Neural progenitor cell (in vitro differentiated cells): Measurements from ENCODE around the gene SLC27A1. TPM values are rescaled to one million over a fixed set of nuclear protein-coding genes. Genes with fewer than 3 reads are reported as not detected.

ENCODE experiments used
- DNase-seq: peaks from one replicate; pipeline ENCODE4 v3.0.0-alpha.2; 2016; ENCODE audit warnings: low spot score
- H2AFZ ChIP-seq: fragments of 200-600 bp; sonication (generic); replicated peaks from 2 replicates; pipeline ENCODE4 v1.6.1; 2016; ENCODE audit warnings: antibody characterized with exemption
- H3F3A ChIP-seq: fragments of 200-600 bp; sonication (generic); 2 replicates; pipeline ENCODE4 v1.6.1; 2016; ENCODE audit warnings: antibody characterized with exemption, low read depth
- H3K27ac ChIP-seq: fragments of 200-600 bp; sonication (generic); 2 replicates; pipeline ENCODE4 v1.5.1; 2016; ENCODE audit warnings: mild to moderate bottlenecking
- H3K27me3 ChIP-seq: fragments of 200-600 bp; sonication (generic); 2 replicates; pipeline ENCODE4 v1.6.1; 2016; ENCODE audit warnings: mild to moderate bottlenecking, moderate library complexity
- H3K36me3 ChIP-seq: fragments of 200-600 bp; sonication (generic); 2 replicates; pipeline ENCODE4 v1.5.1; 2016
- H3K4me1 ChIP-seq: fragments of 200-600 bp; sonication (generic); 2 replicates; pipeline ENCODE4 v1.6.1; 2016; ENCODE audit warnings: mixed run types
- H3K4me2 ChIP-seq: fragments of 200-600 bp; sonication (generic); 2 replicates; pipeline ENCODE4 v1.6.1; 2016
- H3K4me3 ChIP-seq: fragments of 200-600 bp; sonication (generic); 2 replicates; pipeline ENCODE4 v1.5.1; 2016
- H3K79me2 ChIP-seq: fragments of 200-600 bp; sonication (generic); 2 replicates; pipeline ENCODE4 v1.6.1; 2016; ENCODE audit warnings: low read depth
- H3K9ac ChIP-seq: fragments of 200-600 bp; sonication (generic); 2 replicates; pipeline ENCODE4 v1.6.1; 2016
- H3K9me3 ChIP-seq: fragments of 200-600 bp; sonication (generic); 2 replicates; pipeline ENCODE4 v1.5.1; 2016; ENCODE audit warnings: low read depth
- H4K20me1 ChIP-seq: fragments of 200-600 bp; sonication (generic); 2 replicates; pipeline ENCODE4 v1.6.1; 2016; ENCODE audit warnings: low read depth
- H3K27ac Mint-ChIP-seq: 3 replicates; pipeline ENCODE4 v1.8.0; 2021; ENCODE audit warnings: mixed read lengths
- H3K27me3 Mint-ChIP-seq: 2 replicates; pipeline ENCODE4 v1.8.0; 2022; ENCODE audit warnings: low read depth, mild to moderate bottlenecking, inconsistent platforms, moderate library complexity, mixed read lengths; ENCODE audit not compliant: insufficient read depth
- H3K36me3 Mint-ChIP-seq: 3 replicates; pipeline ENCODE4 v1.8.0; 2021; ENCODE audit warnings: mixed read lengths
- H3K4me1 Mint-ChIP-seq: 3 replicates; pipeline ENCODE4 v1.8.0; 2021; ENCODE audit warnings: mixed read lengths
- H3K4me3 Mint-ChIP-seq: 3 replicates; pipeline ENCODE4 v1.8.0; 2021; ENCODE audit warnings: mild to moderate bottlenecking, moderate library complexity, mixed read lengths
- H3K9me3 Mint-ChIP-seq: 3 replicates; pipeline ENCODE4 v1.8.0; 2020; ENCODE audit warnings: mixed read lengths
- CTCF ChIP-seq: fragments of 200-600 bp; sonication (generic); IDR thresholded peaks from 2 replicates; pipeline ENCODE4 v1.5.1; 2017; ENCODE audit warnings: antibody characterized with exemption, mild to moderate bottlenecking
- EZH2 ChIP-seq: fragments of 200-600 bp; sonication (generic); IDR thresholded peaks from 2 replicates; pipeline ENCODE4 v1.6.1; 2017; ENCODE audit warnings: antibody characterized with exemption, mild to moderate bottlenecking, moderate library complexity
- EZH2phosphoT487 ChIP-seq: fragments of 200-600 bp; sonication (generic); IDR thresholded peaks from 2 replicates; pipeline ENCODE4 v1.6.1; 2017; ENCODE audit warnings: antibody characterized with exemption
- total RNA-seq: library from RNA; depleted of rRNA; stranded (reverse); fragments of >200 nt; gene quantifications from 2 replicates; pipeline ENCODE4 v1.2.3, GENCODE V29; 2015; ENCODE audit warnings: low replicate concordance

SLC27A1 gene
- total RNA-seq, 1 donor from 2014 or later, result 13.9 TPM

DNA sequence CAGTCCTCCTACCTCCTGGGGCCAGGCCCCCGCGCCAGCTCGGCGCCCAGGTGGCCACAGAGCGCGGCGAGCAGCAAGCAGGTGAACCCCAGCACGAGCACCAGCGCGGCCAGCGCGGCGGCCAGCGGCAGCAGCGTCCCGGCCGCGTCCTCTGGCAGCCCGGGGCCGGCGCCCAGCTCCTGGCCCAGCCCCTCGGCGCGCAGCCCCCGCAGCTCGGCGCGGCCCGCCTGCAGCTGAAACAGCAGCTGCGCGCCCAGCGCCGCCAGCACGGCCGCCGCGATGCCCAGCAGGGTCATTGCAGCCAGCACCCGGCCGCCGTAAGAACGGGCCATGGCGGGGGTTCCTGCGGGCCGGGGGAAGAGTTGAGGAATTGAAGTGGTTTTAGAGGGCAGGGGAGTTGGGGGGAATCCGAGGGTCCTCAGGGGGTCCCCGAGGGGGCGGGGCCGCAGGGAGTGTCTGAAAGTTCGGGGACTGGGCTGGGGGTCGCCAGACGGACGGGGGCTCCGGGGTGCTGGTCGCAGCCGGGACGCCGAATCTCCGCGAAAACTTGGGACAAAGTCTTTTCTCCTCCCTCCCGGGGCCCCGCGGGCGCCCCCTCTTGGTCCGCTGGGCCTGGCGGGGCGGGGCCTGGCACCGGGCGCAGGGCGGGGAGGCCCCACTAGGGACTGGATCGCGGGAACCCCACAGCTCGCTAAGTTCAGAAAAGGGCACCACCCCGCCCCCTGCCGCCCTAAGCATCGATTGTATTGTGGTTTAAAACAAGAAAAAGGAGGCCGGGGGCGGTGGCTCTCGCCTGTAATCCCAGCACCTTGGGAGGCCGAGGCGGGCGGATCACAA, 22.0 kb upstream of the SLC27A1 start, which contains the start of gene TMEM221:
Gene TMEM221, minus strand, starts transcription at position 538 of the 837 bp plus-strand sequence. Its CDS starts 206 bp downstream, at position 332.
- H3K36me3 Mint-ChIP-seq, result no peaks in the 10 kb centered on the region
- Histone ChIP-seq H2AFZ (peak within 1 kb of the TSS; percentile 61), H3K4me2 (peak within 1 kb of the TSS; percentile 91), H3K27me3 (peaks cover 47% of the 10 kb centered on the region), H3K27ac (no peak within 1 kb of the TSS), H3K9ac (no peak within 1 kb of the TSS), H3K79me2 (no peaks in the 10 kb centered on the region), H3K36me3 (no peaks in the 10 kb centered on the region), H4K20me1 (no peaks in the 10 kb centered on the region), H3K9me3 (no peaks in the 10 kb centered on the region), H3F3A (peaks cover 18% of the 10 kb centered on the region), H3K4me3 (peak within 1 kb of the TSS; percentile 60), H3K4me1 (no peaks in the 10 kb centered on the region)
- peaks cover 17% of the 10 kb centered on the region for H3K27me3 Mint-ChIP-seq
- peak; percentile 83 for DNase-seq
- H3K4me1 Mint-ChIP-seq, result peaks cover 10% of the 10 kb centered on the region
- H3K9me3 Mint-ChIP-seq, result peaks cover 4% of the 10 kb centered on the region
- TF ChIP-seq CTCF, result peak; percentile 74
- TF ChIP-seq EZH2phosphoT487, result no peak
- TF ChIP-seq EZH2, result peak; percentile 42
- no peak within 1 kb of the TSS for H3K27ac Mint-ChIP-seq
- H3K4me3 Mint-ChIP-seq, result peak within 1 kb of the TSS; percentile 78

GRCh38 chr19:17450264-17451075, 19.9 kb upstream of the SLC27A1 start:
- H3K36me3 Mint-ChIP-seq, result no peaks in the 10 kb centered on the region
- no peak for DNase-seq
- H3K4me2 ChIP-seq, result no peak overlapping the region
- no peaks in the 10 kb centered on the region for H3K36me3 ChIP-seq
- H3K27me3 ChIP-seq, result peaks cover 67% of the 10 kb centered on the region
- no peaks in the 10 kb centered on the region for H3K9me3 ChIP-seq
- peaks cover 26% of the 10 kb centered on the region for H3F3A ChIP-seq
- peaks cover 25% of the 10 kb centered on the region for H3K4me1 Mint-ChIP-seq
- peaks cover 6% of the 10 kb centered on the region for H3K4me1 ChIP-seq
- H3K27ac ChIP-seq, result no peak overlapping the region
- peaks cover 32% of the 10 kb centered on the region for H3K27me3 Mint-ChIP-seq
- no peak overlapping the region for H3K4me3 ChIP-seq
- H3K79me2 ChIP-seq, result no peaks in the 10 kb centered on the region
- no peak overlapping the region for H3K27ac Mint-ChIP-seq
- peaks cover 4% of the 10 kb centered on the region for H3K9me3 Mint-ChIP-seq
- H3K4me3 Mint-ChIP-seq, result peak overlapping the region; percentile 33
- H2AFZ ChIP-seq, result no peak overlapping the region
- no peak overlapping the region for H3K9ac ChIP-seq
- no peak for TF ChIP-seq CTCF
- no peak for TF ChIP-seq EZH2
- TF ChIP-seq EZH2phosphoT487, result no peak
- H4K20me1 ChIP-seq, result no peaks in the 10 kb centered on the region

DNA sequence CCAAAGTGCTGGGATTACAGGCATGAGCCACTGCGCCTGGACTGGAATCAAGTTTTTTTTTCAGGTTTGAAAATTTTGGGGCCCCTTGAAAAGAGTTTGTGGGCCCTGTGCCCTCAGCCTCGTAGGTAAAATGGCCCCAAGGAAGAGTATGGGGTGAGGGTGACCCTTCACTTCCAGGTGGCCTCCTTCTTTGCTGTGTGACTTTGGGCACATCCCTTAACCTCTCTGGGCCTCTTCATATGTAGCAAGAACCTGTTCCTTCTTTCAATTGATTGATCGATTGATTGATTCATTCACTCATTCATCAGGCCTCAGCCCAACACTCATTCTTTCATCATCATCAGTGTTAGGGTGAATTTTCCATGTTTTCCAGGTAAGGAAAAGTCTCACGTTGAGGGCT, 18.5 kb upstream of the SLC27A1 start:
- Histone ChIP-seq H3K79me2 (no peaks in the 10 kb centered on the region), H3K36me3 (no peaks in the 10 kb centered on the region), H3K4me2 (no peak overlapping the region), H3K4me3 (no peak overlapping the region), H3K9me3 (no peaks in the 10 kb centered on the region), H3K9ac (no peak overlapping the region), H3K27me3 (peaks cover 68% of the 10 kb centered on the region), H3K4me1 (peaks cover 6% of the 10 kb centered on the region), H4K20me1 (no peaks in the 10 kb centered on the region), H3F3A (peaks cover 31% of the 10 kb centered on the region), H2AFZ (no peak overlapping the region), H3K27ac (no peak overlapping the region)
- peaks cover 37% of the 10 kb centered on the region for H3K27me3 Mint-ChIP-seq
- H3K27ac Mint-ChIP-seq, result no peak overlapping the region
- peaks cover 25% of the 10 kb centered on the region for H3K4me1 Mint-ChIP-seq
- TF ChIP-seq CTCF (no peak), EZH2 (no peak)
- no peaks in the 10 kb centered on the region for H3K36me3 Mint-ChIP-seq
- H3K9me3 Mint-ChIP-seq, result peaks cover 4% of the 10 kb centered on the region
- DNase-seq, result no peak
- H3K4me3 Mint-ChIP-seq, result no peak overlapping the region
